T-cell (primary cell): ENCODE measurements around the gene RNF145. TPM values are rescaled to one million over a fixed set of nuclear protein-coding genes. Genes with fewer than 3 reads are reported as not detected.
A peak's percentile ranks its signal among the peaks of the same experiment; 100 is the strongest.

Source experiments
- ATAC-seq, 4 experiments: fragments of 200-7000 bp in 3 of 4; fragments of 150-1000 bp in 1 of 4; cut with Tn5 transposase; replicated peaks in 1 of 4; 1 replicate in 3 of 4; 2 replicates in 1 of 4; pipeline ENCODE4 v1.10.0; 2021; ENCODE audit warnings: moderate library complexity in 3 of 4, mild to moderate bottlenecking in 2 of 4, moderate number of reproducible peaks in 1 of 4
- CTCF ChIA-PET, 2 donors: fragments of 300-600 bp; sonication (Branson Sonifier 250); formaldehyde crosslinking; loops; one replicate each; lab custom pipeline; 2022; ENCODE audit warnings: antibody characterized with exemption in 2 of 2; lab: Charles Lee
- POLR2A ChIA-PET, 2 donors: fragments of 300-600 bp; sonication (Branson Sonifier 250); formaldehyde crosslinking; loops; one replicate each; lab custom pipeline; 2022; ENCODE audit warnings: antibody characterized with exemption in 2 of 2; lab: Charles Lee
- DNase-seq, 35 experiments: peaks; one replicate each; pipeline versions ENCODE4 v3.0.0 to v3.0.0-alpha.2; 2013 to 2023
- H3K27ac ChIP-seq: one replicate; pipeline ENCODE4 v1.5.1; 2013; ENCODE audit warnings: low read length
- H3K27me3 ChIP-seq, 2 experiments: replicated peaks in 1 of 2; 1 replicate in 1 of 2; 2 replicates in 1 of 2; pipeline versions ENCODE4 v1.6.1 to v1.7.0; 2013; ENCODE audit warnings: low read length in 1 of 2, mixed read lengths in 1 of 2; ENCODE audit not compliant: control insufficient read depth in 2 of 2, insufficient read depth in 2 of 2; ENCODE audit errors: extremely low read depth in 1 of 2
- H3K36me3 ChIP-seq, 2 donors: 1 replicate in 1 of 2; 2 replicates in 1 of 2; pipeline versions ENCODE4 v1.6.1 to v1.7.0; 2013; ENCODE audit warnings: low read length in 1 of 2; ENCODE audit not compliant: control insufficient read depth in 2 of 2, insufficient read depth in 1 of 2; ENCODE audit errors: extremely low read depth in 1 of 2
- H3K4me1 ChIP-seq, 2 experiments: 1 replicate in 1 of 2; 2 replicates in 1 of 2; pipeline versions ENCODE4 v1.6.1 to v1.7.0; 2013; ENCODE audit warnings: low read length in 2 of 2, mixed read lengths in 1 of 2; ENCODE audit not compliant: insufficient read depth in 2 of 2, control insufficient read depth in 1 of 2; ENCODE audit errors: extremely low read depth in 1 of 2
- H3K4me3 ChIP-seq, 2 donors: 1 replicate in 1 of 2; 2 replicates in 1 of 2; pipeline versions ENCODE4 v1.5.1 to v1.7.0; 2013; ENCODE audit warnings: mild to moderate bottlenecking in 2 of 2, low read length in 1 of 2, moderate library complexity in 1 of 2; ENCODE audit not compliant: control insufficient read depth in 1 of 2; ENCODE audit errors: extremely low read depth in 1 of 2
- H3K9me3 ChIP-seq: 2 replicates; pipeline ENCODE4 v1.7.0; 2013
- H3K27ac Mint-ChIP-seq, 2 donors: one replicate each; pipeline ENCODE4 v1.8.0; 2020 to 2021; ENCODE audit warnings: mild to moderate bottlenecking in 2 of 2, mixed read lengths in 2 of 2
- H3K27me3 Mint-ChIP-seq, 2 donors: one replicate each; pipeline ENCODE4 v1.8.0; 2021 to 2022; ENCODE audit warnings: mixed read lengths in 2 of 2
- H3K36me3 Mint-ChIP-seq: one replicate; pipeline ENCODE4 v1.8.0; 2021; ENCODE audit warnings: mixed read lengths
- H3K4me1 Mint-ChIP-seq, 3 donors: one replicate each; pipeline ENCODE4 v1.8.0; 2020 to 2022; ENCODE audit warnings: mixed read lengths in 3 of 3, mild to moderate bottlenecking in 1 of 3
- H3K4me3 Mint-ChIP-seq, 3 donors: one replicate each; pipeline ENCODE4 v1.8.0; 2020 to 2022; ENCODE audit warnings: mild to moderate bottlenecking in 3 of 3, mixed read lengths in 3 of 3, moderate library complexity in 3 of 3
- H3K9me3 Mint-ChIP-seq, 3 donors: one replicate each; pipeline ENCODE4 v1.8.0; 2020 to 2022; ENCODE audit warnings: mixed read lengths in 3 of 3
- WGBS: methylation state at CpG from one replicate; pipeline ENCODE4 v1.1.5; 2013; ENCODE audit warnings: missing lambda C conversion rate; ENCODE audit not compliant: insufficient coverage; 5-methylcytosine and 5-hydroxymethylcytosine counted together
- total RNA-seq, 35 experiments: library from RNA in 6 of 35; stranded (reverse) in 6 of 35; fragments of 120-200 nt in 1 of 35; gene quantifications; one replicate each; pipeline versions ENCODE4 v1.2.1 to v1.2.4 and lab custom pipeline; 2013 to 2026

The RNF145 gene
- total RNA-seq, 5 donors from 2014 or later (not counting 1 experiment from before 2014, with no cell fraction given), result 54.0 to 62.8 (median 60.1) TPM

DNA sequence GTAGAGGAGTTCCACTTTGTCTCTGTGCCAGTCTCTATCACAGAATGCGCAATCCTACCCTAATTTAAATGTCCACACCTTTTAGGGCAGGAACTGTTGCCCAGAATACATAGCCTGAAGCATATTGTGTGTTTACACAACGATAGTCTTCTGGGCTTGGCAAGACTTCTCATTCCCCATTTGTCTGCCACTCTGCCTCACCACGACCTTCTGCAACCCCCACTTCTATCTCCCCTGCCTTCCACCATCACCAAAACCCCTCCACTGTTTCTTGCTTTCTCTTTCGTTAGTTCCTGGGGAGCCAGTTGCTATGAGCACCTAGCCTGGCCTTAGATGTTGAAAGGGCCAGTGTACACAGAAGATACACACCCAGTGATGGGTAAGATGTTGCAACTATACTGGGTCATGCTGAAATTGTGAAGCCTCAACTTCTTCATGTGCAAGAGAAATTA is 883 bp upstream of the RNF145 start:
- Mint-ChIP-seq H3K36me3 (no peaks in the 10 kb centered on the region), H3K9me3 (no peaks in the 10 kb centered on the region), H3K27me3 (no peaks in the 10 kb centered on the region), H3K4me1 (peaks cover 36 to 56% (median 40%) of the 10 kb centered on the region in 3 donors), H3K27ac (peak overlapping the region; percentile 95), H3K4me3 (peak overlapping the region; percentile 87 to 99 (median 92))
- 73% methylated on average over 3 of the region's 4 CpGs for WGBS
- Histone ChIP-seq H3K27me3 (no peaks in the 10 kb centered on the region), H3K4me1 (peaks cover 9 to 28% of the 10 kb centered on the region in 2 experiments), H3K27ac (peak overlapping the region; percentile 78), H3K4me3 (peak overlapping the region; percentile 59 to 72), H3K36me3 (no peaks in the 10 kb centered on the region), H3K9me3 (no peaks in the 10 kb centered on the region)
- ChIA-PET CTCF (no interaction called here), POLR2A (no interaction called here)
- ATAC-seq (no peak), DNase-seq (peak in 1 of 35 experiments; percentile 21)

DNA sequence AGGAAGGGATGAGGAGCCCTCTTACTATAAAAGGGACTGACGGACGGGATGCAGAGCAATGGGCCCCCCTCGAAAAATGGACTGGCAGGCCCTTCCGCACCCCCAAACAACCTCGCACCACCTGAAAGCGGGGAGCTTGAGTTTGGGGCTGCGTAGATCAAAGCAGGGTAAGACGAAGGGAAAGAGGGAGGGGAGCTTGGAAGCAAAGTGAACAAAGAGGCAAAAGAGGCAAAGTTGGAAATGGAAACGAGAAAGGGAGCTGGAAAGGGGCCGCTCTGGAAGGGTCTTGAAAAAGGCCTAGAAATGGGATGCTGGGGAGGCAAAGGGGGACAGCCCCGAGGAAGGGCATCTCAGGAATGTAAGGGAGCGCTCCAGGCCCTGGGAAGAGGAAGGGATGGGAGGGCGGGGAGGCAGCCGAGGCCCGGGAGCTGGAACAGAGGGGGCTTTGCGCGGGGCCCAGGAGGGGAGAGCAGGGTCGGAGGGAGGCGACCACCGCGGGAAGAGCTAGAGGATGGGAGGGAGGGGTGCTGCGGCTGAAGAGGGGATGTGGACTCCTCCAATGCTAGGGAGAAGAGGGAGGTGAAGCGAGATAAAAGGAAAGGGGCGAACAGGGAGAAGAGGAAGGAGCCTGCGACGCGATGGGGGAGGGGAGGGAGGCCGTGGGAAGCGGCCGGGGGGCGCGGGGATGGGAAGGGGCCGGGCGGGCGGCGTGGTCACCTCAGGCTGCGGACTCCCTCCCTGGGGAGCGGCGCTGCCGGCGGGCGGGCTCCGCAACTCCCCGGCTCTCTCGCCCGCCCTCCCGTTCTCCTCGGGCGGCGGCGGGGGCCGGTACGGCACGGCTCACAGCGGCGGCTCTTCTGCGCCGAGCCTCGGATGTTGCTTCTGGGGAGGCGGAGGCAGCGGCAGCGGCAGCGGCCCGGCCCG is 577 bp downstream of the RNF145 start:
- no peaks in the 10 kb centered on the region for H3K27me3 Mint-ChIP-seq
- peak in 3 of 4 experiments; percentile 21 to 23 (median 22) for ATAC-seq

DNA sequence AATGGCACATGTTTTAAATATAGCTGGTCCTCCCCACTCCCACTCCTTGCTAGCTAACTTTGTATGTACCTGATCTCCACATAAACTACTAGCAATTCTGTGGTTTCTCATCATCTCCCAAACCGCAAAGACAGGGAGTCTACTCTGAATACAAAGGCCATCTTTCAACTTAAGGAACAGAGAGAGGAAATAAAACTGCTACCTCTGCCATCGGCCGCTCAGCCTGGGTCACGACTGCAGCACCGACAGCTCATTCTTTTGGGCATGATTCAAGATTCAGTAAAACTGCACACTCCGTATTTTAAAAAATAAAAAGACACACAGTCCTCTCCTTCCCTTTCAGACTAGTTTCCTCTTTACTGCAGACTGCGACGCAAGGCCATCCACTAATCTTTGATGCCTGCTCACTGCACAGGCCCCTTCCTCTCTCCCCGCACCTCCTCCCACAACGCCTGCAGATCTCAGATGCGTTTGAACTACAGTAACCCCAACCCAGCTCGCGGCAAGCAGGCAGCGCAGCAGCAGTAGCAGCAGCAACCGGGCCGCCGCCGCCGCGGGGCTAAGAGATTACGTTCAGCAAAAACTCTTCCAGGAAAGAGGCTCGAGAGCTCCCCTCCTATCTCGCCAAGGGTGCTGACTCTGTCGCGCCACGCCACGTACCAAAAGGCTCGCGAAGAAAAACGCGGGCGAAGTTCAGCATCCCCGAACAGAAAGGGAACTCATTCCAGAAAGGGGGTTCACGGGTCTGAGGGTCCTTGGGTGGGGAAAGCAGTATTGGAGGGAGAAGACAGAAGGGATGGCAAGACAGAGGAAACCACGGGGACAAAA is 1.5 kb downstream of the RNF145 start:
- POLR2A ChIA-PET, result interaction anchor here (0.5 to 2.1 kb wide), 11 partner anchors 9 to 79 kb away, joined by 3 to 16 read pairs (median 4); no protein-coding TSS in a partner anchor
- under 1% methylated on average over 35 of the region's 35 CpGs for WGBS
- CTCF ChIA-PET, result interaction anchor here (0.6 to 2.2 kb wide), 14 partner anchors 8 to 1469 kb away, joined by 3 to 16 read pairs (median 4); partner anchors contain the start of gene UBLCP1 (in 1 of the 2)

More for the DNA sequence above, 577 bp downstream of the RNF145 start:
- Mint-ChIP-seq H3K9me3 (no peaks in the 10 kb centered on the region), H3K36me3 (no peaks in the 10 kb centered on the region), H3K27ac (peak overlapping the region; percentile 93 to 99), H3K4me1 (peaks cover 51 to 71% (median 54%) of the 10 kb centered on the region in 3 donors), H3K4me3 (peak overlapping the region; percentile 89 to 99 (median 95))
- H3K27me3 ChIP-seq, result no peaks in the 10 kb centered on the region
- POLR2A ChIA-PET, result interaction anchor here (0.5 to 1.5 kb wide), 6 partner anchors 11 to 203 kb away, joined by 3 to 7 read pairs (median 4); no protein-coding TSS in a partner anchor
- peak in 9 of 35 experiments; percentile 3 to 50 (median 8) for DNase-seq
- CTCF ChIA-PET, result interaction anchor here in 1 of 2 donors (0.6 to 2.2 kb wide), 6 partner anchors 8 to 1470 kb away, joined by 3 to 16 read pairs (median 7); partner anchors contain the start of gene UBLCP1
- under 1% methylated on average over 57 of the region's 65 CpGs for WGBS
- H3K36me3 ChIP-seq, result no peaks in the 10 kb centered on the region
- H3K4me1 ChIP-seq, result peaks cover 15 to 43% of the 10 kb centered on the region in 2 experiments
- H3K4me3 ChIP-seq, result peak overlapping the region; percentile 90 to 99
- H3K9me3 ChIP-seq, result no peaks in the 10 kb centered on the region
- H3K27ac ChIP-seq, result peak overlapping the region; percentile 95

DNA sequence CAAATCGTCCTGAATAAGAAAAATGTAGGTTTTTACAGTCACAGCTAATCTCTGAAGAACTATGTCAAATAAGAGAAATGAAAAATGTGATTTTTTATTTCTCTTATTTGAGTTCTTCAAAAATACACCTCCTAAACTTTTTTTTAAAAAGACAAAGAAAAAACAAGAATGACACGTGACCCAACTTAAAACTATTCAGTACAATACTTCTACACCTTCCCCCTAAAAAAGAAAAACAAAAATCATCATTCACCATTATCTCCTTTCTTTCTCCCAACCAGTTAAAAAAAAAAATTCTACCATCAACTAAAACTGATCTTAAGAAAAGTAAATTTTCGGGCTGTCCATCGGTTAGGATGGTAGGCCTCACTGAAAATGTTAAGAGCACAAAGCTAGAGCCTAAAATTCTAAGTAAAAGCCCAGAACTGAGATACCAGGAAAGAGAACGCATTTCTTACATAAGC is 2.1 kb downstream of the RNF145 start:
- Mint-ChIP-seq H3K36me3 (peaks cover 6% of the 10 kb centered on the region), H3K27me3 (no peaks in the 10 kb centered on the region), H3K4me1 (peaks cover 64 to 86% (median 68%) of the 10 kb centered on the region in 3 donors), H3K4me3 (peak overlapping the region; percentile 89 to 99 (median 95)), H3K9me3 (no peaks in the 10 kb centered on the region), H3K27ac (peak overlapping the region; percentile 93 to 99)
- Histone ChIP-seq H3K4me3 (peak overlapping the region; percentile 90 to 99), H3K36me3 (peaks cover 0 to 2% of the 10 kb centered on the region in 2 donors), H3K27ac (peak overlapping the region; percentile 95), H3K4me1 (peaks cover 18 to 52% of the 10 kb centered on the region in 2 experiments), H3K27me3 (no peaks in the 10 kb centered on the region), H3K9me3 (no peaks in the 10 kb centered on the region)
- ChIA-PET POLR2A (interaction anchor here (0.6 to 2.1 kb wide), 7 partner anchors 8 to 78 kb away, joined by 3 to 16 read pairs (median 4); no protein-coding TSS in a partner anchor), CTCF (interaction anchor here (0.7 to 2.2 kb wide), 12 partner anchors 9 to 205 kb away, joined by 3 to 16 read pairs (median 5); partner anchors contain the start of gene UBLCP1 (in 1 of the 2))
- DNase-seq, result no peak
- 0% methylated on average over 1 of the region's 5 CpGs for WGBS
- no peak for ATAC-seq

More for the DNA sequence above, 1.5 kb downstream of the RNF145 start:
- peaks cover 3% of the 10 kb centered on the region for H3K36me3 Mint-ChIP-seq
- Histone ChIP-seq H3K36me3 (no peaks in the 10 kb centered on the region), H3K27ac (peak overlapping the region; percentile 95), H3K27me3 (no peaks in the 10 kb centered on the region), H3K9me3 (no peaks in the 10 kb centered on the region), H3K4me3 (peak overlapping the region; percentile 90 to 99), H3K4me1 (peaks cover 18 to 52% of the 10 kb centered on the region in 2 experiments)
- peak overlapping the region; percentile 93 to 99 for H3K27ac Mint-ChIP-seq
- ATAC-seq (peak; percentile 72 to 80 (median 73)), DNase-seq (peak; percentile 59 to 93 (median 85))
- H3K27me3 Mint-ChIP-seq, result no peaks in the 10 kb centered on the region
- H3K4me1 Mint-ChIP-seq, result peaks cover 60 to 79% (median 62%) of the 10 kb centered on the region in 3 donors
- H3K9me3 Mint-ChIP-seq, result no peaks in the 10 kb centered on the region
- H3K4me3 Mint-ChIP-seq, result peak overlapping the region; percentile 89 to 99 (median 95)

DNA sequence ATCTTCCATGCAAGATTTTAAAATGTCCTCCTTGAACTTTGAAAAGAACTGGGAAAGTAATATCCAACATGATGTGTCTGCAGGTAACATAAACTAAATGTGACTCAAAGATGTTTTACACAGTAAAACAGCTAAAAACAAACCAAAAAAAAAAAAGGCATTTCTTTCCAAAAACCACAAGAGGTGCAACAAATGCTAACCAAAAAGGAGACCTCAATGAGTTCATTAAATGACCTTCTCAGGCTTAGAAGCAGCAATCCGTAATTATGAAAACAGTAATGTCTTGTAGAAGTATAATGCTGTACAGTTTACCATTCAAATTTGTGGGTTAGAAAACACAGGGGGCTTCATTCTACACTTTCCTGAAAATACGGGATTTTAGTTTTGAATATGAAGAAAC is 2.5 kb downstream of the RNF145 start:
- peak overlapping the region; percentile 42 to 90 for H3K4me3 ChIP-seq
- peak overlapping the region; percentile 93 to 99 for H3K27ac Mint-ChIP-seq
- peak in 1 of 35 experiments; percentile 14 for DNase-seq

More for the DNA sequence above, 2.5 kb downstream of the RNF145 start:
- no CpG with 5 or more reads among the region's 2 CpGs for WGBS
- Mint-ChIP-seq H3K4me3 (peak overlapping the region; percentile 89 to 99 (median 95)), H3K9me3 (no peaks in the 10 kb centered on the region), H3K4me1 (peaks cover 66 to 83% (median 70%) of the 10 kb centered on the region in 3 donors), H3K27me3 (no peaks in the 10 kb centered on the region), H3K36me3 (peaks cover 7% of the 10 kb centered on the region)
- Histone ChIP-seq H3K27ac (peak overlapping the region; percentile 95), H3K27me3 (no peaks in the 10 kb centered on the region), H3K4me1 (peaks cover 18 to 51% of the 10 kb centered on the region in 2 experiments), H3K36me3 (peaks cover 0 to 4% of the 10 kb centered on the region in 2 donors), H3K9me3 (no peaks in the 10 kb centered on the region)
- POLR2A ChIA-PET, result interaction anchor here (1.0 to 2.1 kb wide), 3 partner anchors 8 to 55 kb away, joined by 5 to 16 read pairs (median 5); no protein-coding TSS in a partner anchor
- ATAC-seq, result no peak
- CTCF ChIA-PET, result interaction anchor here (0.6 to 1.7 kb wide), 6 partner anchors 12 to 815 kb away, joined by 3 to 6 read pairs (median 3); no protein-coding TSS in a partner anchor
